A673 (cell line): ENCODE measurements around the gene PML. TPM values are rescaled to one million over a fixed set of nuclear protein-coding genes. Genes with fewer than 3 reads are reported as not detected.
A peak's percentile ranks its signal among the peaks of the same experiment; 100 is the strongest.

Experiments
- BruUV-seq: library from RNA; stranded (reverse); fragments of 400-500 nt; replicated peaks from 2 replicates; lab custom pipeline; 2021; lab: Mats Ljungman, UMichigan
- CTCF ChIA-PET: fragments of 300-600 bp; sonication (Branson Sonifier 250); formaldehyde crosslinking; loops from one replicate; lab custom pipeline; 2022; ENCODE audit warnings: antibody characterized with exemption; lab: Charles Lee
- POLR2A ChIA-PET: fragments of 300-600 bp; sonication (Branson Sonifier 250); formaldehyde crosslinking; loops from one replicate; lab custom pipeline; 2022; ENCODE audit warnings: antibody characterized with exemption; ENCODE audit not compliant: low non-redundant PET; lab: Charles Lee
- DNase-seq: peaks from one replicate; pipeline ENCODE4 v3.0.0-alpha.2; 2015; ENCODE audit warnings: low spot score
- H3K27ac ChIP-seq: fragments of 200-600 bp; sonication (generic); 2 replicates; pipeline ENCODE4 v1.5.1; 2016; ENCODE audit warnings: mixed run types, low read depth, mild to moderate bottlenecking, mixed read lengths, antibody characterized with exemption, low read length; ENCODE audit not compliant: poor library complexity, severe bottlenecking
- H3K27me3 ChIP-seq: fragments of 200-600 bp; sonication (generic); replicated peaks from 2 replicates; pipeline ENCODE4 v1.6.1; 2017; ENCODE audit warnings: mixed run types, low read depth, mild to moderate bottlenecking, mixed read lengths, antibody characterized with exemption, low read length; ENCODE audit not compliant: insufficient read depth, poor library complexity
- H3K36me3 ChIP-seq: fragments of 200-600 bp; sonication (generic); 2 replicates; pipeline ENCODE4 v1.6.1; 2016; ENCODE audit warnings: mixed run types, mild to moderate bottlenecking, mixed read lengths, antibody characterized with exemption, low read length; ENCODE audit not compliant: insufficient read depth, poor library complexity, severe bottlenecking
- H3K4me1 ChIP-seq: fragments of 200-600 bp; sonication (generic); 2 replicates; pipeline ENCODE4 v1.6.1; 2017; ENCODE audit warnings: mixed run types, mild to moderate bottlenecking, mixed read lengths, antibody characterized with exemption, low read length; ENCODE audit not compliant: insufficient read depth, poor library complexity, severe bottlenecking
- H3K4me3 ChIP-seq: fragments of 200-600 bp; sonication (generic); 2 replicates; pipeline ENCODE4 v1.5.1; 2016; ENCODE audit warnings: low read depth, mixed run types, mild to moderate bottlenecking, mixed read lengths, low read length; ENCODE audit not compliant: poor library complexity, severe bottlenecking
- H3K9me3 ChIP-seq: fragments of 200-600 bp; sonication (generic); 2 replicates; pipeline ENCODE4 v1.6.1; 2016; ENCODE audit warnings: mixed run types, low read depth, mild to moderate bottlenecking, mixed read lengths, antibody characterized with exemption, low read length; ENCODE audit not compliant: poor library complexity, severe bottlenecking
- EZH2 ChIP-seq: fragments of 200-600 bp; sonication (generic); IDR thresholded peaks from 2 replicates; pipeline ENCODE4 v1.6.1; 2017; ENCODE audit warnings: borderline replicate concordance, low read depth, mild to moderate bottlenecking, mixed read lengths, antibody characterized with exemption, low read length; ENCODE audit not compliant: poor library complexity, severe bottlenecking
- intact Hi-C: fragments of 100-400 bp; cut with micrococcal nuclease; formaldehyde crosslinking; loops from one replicate; pipeline ENCODE4 v1.10.0; 2022; ENCODE audit not compliant: unreplicated experiment
- total RNA-seq: library from RNA; stranded (reverse); gene quantifications from 2 replicates; pipeline ENCODE4 v1.2.3, GENCODE V29; 2021
- TF ChIP-seq, protein P1 (sequence below): fragments of 300-800, 200-600 bp; sonication (generic); conservative IDR thresholded peaks from 2 replicates; pipeline ENCODE4 v1.5.1; 2017; ENCODE audit warnings: low read depth, mild to moderate bottlenecking, antibody characterized with exemption, low read length, moderate library complexity, mixed read lengths

The PML gene
- total RNA-seq, 1 experiment from 2014 or later, result 40.0 TPM

DNA sequence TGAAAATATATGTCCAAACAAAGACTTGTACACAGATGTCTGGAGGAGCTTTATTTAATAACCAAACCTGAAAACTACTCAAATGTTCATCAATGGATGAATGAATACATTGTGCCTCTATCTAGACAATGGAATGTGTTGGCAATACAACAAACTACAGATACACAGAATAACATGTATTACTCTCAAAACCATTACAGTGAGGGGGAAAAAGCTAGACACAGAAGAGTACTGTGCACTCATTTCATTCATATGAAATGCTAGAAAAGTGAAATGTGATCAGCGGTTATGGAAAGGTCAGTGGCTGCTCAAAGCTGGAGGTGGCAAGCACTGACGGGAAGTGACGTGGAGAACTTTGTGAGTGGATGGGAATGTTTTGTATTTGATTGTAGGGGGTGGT lies 15.6 kb upstream of the PML start:
- POLR2A ChIA-PET, result no interaction called here
- Histone ChIP-seq H3K36me3 (no peaks in the 10 kb centered on the region), H3K4me3 (no peak overlapping the region), H3K9me3 (no peaks in the 10 kb centered on the region), H3K4me1 (peaks cover 18% of the 10 kb centered on the region), H3K27me3 (no peaks in the 10 kb centered on the region), H3K27ac (no peak overlapping the region)
- CTCF ChIA-PET, result no interaction called here
- intact Hi-C loops, result no loop called here
- TF ChIP-seq, protein P1, sequence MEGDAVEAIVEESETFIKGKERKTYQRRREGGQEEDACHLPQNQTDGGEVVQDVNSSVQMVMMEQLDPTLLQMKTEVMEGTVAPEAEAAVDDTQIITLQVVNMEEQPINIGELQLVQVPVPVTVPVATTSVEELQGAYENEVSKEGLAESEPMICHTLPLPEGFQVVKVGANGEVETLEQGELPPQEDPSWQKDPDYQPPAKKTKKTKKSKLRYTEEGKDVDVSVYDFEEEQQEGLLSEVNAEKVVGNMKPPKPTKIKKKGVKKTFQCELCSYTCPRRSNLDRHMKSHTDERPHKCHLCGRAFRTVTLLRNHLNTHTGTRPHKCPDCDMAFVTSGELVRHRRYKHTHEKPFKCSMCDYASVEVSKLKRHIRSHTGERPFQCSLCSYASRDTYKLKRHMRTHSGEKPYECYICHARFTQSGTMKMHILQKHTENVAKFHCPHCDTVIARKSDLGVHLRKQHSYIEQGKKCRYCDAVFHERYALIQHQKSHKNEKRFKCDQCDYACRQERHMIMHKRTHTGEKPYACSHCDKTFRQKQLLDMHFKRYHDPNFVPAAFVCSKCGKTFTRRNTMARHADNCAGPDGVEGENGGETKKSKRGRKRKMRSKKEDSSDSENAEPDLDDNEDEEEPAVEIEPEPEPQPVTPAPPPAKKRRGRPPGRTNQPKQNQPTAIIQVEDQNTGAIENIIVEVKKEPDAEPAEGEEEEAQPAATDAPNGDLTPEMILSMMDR, result no peak
- no peak for TF ChIP-seq EZH2
- BruUV-seq, result no TSS peak
- no peak for DNase-seq

DNA sequence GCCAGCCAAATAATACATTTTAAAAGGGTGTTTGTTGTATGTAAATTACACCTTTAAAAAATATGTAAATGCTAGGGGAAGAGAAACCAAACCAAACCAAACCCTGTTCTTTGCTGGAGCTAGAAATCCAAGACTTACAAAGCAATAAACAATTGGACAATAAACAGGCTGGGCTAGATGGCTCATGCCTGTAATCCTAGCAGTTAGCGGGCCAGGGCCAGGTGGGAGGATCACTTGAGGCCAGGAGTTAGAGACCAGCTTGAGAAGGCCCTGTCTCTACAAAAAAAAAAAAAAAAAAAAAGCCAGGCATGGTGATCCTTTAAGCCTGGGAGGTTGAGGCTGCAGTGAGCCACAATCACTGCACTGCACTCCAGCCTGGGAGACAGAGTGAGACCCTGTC lies 14.9 kb upstream of the PML start:
- BruUV-seq, result no TSS peak
- Histone ChIP-seq H3K27me3 (no peaks in the 10 kb centered on the region), H3K36me3 (no peaks in the 10 kb centered on the region), H3K4me3 (no peak overlapping the region), H3K27ac (no peak overlapping the region), H3K9me3 (no peaks in the 10 kb centered on the region), H3K4me1 (peaks cover 18% of the 10 kb centered on the region)
- TF ChIP-seq, protein P1, result no peak
- TF ChIP-seq EZH2, result no peak
- DNase-seq, result no peak
- intact Hi-C loops, result no loop called here
- CTCF ChIA-PET, result interaction anchor here (0.7 kb wide), 1 partner anchor 74 kb away, joined by 6 read pairs; no protein-coding TSS in a partner anchor
- POLR2A ChIA-PET, result no interaction called here

DNA sequence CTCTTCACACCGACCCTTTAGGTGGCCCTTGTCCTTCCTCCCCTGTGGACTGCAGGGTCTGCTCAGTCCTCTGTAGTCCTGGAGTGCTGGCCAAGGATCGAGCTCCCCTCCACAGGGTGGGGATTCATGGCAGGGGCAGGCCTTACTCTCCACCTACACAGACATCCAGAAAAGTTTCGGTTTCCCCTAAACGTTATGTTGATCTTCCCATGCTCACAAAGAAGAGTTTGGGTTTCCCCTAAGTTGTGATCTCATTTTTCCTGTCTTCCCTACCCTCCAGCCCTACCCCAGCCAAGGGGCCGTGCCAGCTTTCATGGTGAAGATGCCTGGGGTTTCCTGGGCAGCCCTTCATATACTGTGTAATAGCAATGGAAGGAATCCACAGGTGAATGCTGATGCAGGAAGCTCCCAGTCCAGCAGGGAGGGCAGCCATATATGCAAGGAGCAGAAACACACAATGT lies 12.7 kb upstream of the PML start:
- Histone ChIP-seq H3K36me3 (no peaks in the 10 kb centered on the region), H3K27ac (peak overlapping the region; percentile 78), H3K9me3 (no peaks in the 10 kb centered on the region), H3K4me3 (no peak overlapping the region), H3K27me3 (no peaks in the 10 kb centered on the region), H3K4me1 (peaks cover 18% of the 10 kb centered on the region)
- no TSS peak for BruUV-seq
- no peak for DNase-seq
- ChIA-PET POLR2A (no interaction called here), CTCF (no interaction called here)
- TF ChIP-seq, protein P1, result no peak
- no peak for TF ChIP-seq EZH2
- intact Hi-C loops, result no loop called here
